GM21390 (cell line): ENCODE measurements around the gene PAPPA.
A peak's percentile ranks its signal among the peaks of the same experiment; 100 is the strongest.

Source experiments
- ATAC-seq: cut with Tn5 transposase; IDR thresholded peaks from one replicate; pipeline ENCODE4 v1.9.1; 2021; ENCODE audit not compliant: unreplicated experiment

The PAPPA gene

DNA sequence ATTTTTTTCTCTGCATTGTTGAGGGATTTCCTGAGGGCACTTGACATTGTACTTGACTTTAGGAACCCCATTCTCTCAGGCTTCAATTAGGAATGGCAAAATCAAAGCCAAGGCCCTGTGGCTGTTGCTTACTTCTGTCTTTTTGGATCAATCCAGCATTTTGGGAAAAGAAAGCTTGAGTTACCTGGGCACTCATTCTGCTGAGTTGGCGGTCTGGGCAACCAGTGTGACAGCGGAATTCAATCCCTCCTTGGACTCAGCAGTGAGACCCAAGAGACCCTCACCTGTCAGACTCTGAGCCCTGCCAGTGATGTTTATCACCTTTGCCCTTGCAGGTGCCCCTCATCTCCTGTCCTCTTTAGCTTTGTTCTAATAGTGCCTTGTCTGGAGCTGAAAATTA is 225.3 kb downstream of the PAPPA start:
- ATAC-seq = no peak

DNA sequence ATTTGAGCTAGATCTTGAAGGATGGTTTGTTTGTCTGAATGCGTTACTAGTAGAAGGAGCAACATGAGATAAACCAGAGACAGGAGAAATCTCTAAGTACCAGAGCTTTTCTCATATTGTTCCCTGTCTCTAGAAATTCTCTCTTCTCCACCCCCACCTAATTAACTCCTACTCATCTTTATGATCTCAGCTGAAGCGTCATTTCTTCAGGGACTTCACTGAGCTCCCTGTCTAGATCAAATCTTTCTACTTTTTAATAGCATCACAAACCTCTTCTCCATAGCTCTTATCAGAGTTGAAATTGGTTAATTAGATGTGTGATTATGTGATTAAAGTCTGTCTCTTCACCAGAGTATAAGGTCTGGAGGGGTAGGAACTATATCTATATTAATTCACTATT is 226.2 kb downstream of the PAPPA start:
- ATAC-seq = no peak

DNA sequence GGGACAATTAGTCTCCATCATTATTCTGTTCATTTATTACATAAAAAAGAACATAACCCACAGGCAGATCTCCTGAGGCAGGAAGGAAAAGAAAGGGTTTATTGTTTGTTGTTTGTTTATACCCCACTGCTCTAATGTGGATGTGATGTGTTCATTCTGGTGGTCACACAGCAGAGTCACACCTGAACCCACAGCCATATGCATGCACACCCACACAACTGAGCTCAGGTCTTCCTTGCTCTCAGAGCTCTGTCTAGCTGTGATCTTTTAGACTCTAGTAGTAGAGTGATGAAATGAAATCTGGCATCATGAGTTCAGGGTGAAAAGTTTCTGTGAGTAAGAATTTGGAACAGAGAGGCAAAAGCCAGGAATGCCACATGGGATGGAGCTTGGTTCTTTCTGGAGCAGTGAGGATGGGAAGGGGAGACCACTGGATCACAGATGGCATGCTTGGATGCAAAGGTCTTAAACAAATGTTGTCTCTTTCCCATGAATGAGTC is 227.0 kb downstream of the PAPPA start:
- peak; percentile 55 for ATAC-seq

DNA sequence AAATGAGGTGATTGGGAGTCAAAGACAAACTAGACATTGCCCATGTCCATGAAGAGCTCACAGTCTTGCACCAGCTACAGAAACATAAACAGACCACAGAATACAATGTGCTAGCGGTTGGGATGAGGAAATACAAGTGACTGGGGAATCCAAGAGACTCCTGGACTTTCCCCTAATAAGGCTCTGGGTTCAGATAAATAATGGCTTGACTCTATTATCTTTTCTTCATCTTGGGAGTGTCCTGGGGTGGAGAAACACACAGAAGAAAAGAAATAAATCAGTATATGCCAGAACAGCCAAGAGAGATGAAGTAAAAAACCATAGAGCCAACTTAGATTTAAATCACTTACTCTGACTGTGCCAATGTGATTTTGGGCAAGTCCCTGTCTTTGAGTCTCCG is 227.8 kb downstream of the PAPPA start:
- ATAC-seq = no peak

DNA sequence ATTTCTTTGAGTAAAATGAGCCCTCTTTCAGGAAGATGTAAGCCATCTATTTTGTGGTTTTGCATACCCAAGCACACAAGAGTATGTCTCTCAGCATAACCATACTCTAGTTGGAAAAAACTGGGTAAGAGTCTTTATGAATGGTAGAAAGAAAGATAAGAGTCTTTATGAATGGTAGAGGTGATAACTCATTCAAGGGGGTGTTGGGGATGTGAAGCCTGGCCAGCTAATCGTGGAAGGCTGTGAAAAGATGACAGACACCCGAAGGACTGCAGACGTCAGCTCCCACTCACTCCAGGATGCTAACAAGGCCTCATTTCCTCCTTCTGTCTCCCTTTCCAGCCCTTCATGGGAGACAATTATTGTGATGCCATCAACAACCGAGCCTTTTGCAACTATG is 228.5 kb downstream of the PAPPA start:
- no peak for ATAC-seq

DNA sequence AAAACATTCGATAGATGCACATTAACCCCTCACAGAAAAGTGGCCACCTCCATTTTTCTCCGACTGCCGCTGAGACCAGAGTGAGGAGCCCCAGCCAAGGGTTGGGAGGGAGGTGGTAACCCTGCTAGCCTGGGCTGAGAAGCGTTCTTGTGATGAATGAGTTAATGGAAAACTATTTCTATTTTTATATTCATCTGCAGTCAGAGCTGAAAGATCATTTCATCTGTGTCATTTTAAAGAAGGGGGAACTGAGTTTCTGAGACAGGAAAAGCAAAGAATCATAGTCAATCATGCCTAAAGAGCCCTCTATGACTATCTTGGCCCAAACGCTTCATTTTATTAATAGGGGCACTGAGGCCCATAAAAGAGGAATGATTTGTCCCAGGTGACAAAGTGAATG is 229.5 kb downstream of the PAPPA start:
- no peak for ATAC-seq

DNA sequence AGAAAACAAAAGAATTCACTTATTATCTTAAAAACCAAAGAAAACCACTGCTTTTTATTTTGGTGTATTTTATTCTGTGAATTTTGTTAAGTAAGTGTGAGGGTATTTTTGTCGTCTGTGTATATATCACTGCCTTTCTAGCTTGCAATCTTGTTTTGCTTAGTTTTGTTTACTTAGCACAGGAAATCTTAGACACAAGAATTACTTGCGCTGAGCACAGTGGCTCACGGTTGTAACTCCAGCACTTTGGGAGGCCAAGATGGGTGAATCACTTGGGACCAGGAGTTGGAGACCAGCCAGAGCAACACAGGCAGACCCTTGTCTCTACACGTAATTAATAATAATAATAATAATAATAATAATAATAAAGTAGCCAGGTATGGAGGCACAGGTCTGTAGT is 230.3 kb downstream of the PAPPA start:
- no peak for ATAC-seq

DNA sequence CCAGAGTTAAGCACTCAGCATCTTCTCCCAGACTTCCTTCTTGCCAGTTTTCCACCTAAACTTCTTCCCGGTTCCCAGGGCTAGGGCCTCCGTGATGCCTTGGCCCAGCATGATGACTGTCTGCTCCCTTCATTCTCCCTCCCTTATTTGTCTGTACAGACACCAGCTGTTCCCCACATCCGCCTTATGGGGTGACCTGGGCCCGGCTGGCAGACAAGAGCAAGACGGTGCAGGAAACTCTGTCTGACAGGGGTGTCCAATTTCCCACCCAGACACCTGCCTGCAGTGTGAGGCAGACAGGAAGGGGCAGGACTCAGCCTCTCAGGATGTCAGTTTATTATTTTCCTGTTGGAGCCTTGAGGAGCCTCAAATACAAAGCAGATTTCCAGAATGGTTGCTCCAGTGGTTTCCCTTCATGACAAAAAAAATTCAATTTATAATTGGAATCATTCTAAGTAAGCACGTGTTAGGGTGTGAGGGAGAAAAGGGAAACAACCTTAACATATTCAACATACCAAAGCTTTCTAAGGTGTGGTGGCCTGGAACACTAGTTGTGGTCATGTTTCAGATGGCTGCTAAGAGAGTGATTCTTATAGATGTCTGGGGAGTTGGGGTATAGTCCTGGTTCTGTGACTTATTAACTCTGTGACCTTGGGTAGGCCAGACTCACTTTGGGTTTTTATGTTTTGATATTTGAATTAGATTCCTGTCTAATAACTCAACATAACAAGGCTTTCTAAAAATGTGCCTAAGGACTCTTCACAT is 234.5 kb downstream of the PAPPA start:
- ATAC-seq = peak; percentile 42

DNA sequence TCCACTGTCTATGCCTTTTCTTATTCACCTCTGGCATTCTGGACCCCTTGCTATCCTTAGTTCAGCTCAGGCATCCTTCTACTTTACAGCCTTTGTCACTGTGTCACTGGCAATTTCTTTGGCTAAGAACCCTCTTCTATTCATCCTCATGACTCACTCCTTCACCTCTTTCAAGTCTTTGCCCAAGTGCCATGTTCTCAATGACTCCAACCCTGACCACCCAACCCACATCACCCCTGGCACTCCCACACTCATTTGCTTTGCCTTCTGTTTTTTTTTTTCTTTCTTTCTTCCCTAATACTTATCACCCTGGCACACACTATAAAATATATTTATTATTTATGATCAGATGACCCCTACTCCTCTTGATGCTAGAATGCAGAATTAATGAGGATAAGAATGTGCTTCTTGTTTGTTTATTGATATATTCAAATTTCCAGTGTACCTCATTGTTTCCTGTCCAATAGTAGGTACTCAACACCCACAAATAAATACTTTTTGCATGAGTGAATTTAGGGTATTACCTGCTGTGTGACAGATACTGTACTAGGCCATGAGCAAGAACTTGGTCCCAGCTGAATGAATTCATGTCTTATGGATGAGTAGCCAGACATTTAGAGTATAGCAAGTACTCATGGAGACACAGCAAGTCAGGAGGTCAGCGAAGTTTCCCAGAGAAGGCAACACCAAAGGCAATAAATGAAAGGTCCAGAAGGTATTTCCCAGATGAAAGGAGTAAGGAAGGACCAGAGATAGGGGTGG is 236.1 kb downstream of the PAPPA start:
- no peak for ATAC-seq

DNA sequence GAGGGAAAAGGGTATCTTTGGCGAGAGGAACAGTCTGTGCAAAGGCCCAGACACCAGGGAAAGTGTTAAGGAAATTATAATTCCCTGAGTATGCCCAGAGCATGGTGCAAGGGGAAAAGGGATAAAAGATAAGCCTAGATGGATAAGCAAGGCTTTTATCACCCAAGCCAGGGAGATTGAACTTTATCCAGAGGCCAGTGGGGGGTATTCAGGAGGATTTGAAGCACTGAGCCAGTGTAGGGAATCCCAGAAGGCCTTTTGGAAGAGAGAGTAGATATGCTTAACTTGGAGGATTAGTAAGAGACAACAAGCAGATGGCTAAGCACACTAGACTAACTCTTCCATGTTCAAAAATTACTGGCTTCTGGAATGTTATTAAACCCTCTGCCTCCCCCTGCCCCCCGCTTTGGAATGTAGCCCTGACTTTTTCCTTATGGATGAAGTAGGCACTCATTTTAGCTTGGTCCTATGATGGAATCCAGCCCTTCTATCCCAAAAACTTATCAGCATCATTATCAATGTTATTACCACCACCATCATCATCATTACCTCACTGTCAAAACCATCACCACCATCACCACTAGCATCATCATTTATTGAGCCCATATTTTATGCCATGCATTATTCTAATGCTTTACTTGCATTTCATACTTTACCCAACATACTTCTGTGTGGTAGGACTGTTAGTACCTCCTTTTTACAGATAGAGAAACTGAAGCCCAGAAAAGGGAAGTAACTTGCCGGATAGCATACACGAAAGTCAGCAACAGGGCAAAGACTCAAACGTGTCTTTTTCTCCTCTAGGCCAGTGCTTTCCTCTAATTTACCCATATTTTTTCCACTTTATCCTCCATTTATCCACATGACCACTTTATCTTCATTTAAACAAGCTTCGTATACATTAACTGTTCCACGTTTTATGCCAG is 237.0 kb downstream of the PAPPA start:
- peak; percentile 84 for ATAC-seq

DNA sequence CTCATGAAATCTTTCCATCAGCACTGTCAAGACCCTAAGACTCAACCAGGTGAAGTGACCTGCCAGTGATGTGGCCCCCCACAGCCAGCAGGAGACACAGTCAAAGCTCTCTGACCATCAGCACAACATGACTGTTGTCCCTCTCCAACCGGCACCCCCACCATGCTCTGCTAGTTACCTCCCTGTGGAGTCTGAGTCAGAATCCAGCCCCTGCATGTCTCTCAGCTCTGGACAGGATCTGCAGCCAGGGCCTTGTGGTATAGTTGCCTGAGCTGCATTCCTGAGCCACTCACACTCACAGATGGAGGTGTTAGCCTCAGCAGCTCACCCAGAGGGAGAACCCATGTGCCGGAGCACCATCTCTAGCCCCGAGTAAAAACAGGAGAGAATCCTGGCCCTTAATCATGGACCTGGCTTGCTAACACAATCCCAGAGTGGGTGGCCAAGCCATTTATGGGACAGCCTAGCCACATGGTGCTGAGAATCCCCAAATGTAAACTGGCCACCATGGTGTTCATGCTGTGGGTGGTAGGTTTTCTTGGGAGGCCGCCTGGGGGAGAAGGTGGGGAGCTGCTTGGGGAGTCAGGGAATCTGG is 237.8 kb downstream of the PAPPA start:
- ATAC-seq = no peak

DNA sequence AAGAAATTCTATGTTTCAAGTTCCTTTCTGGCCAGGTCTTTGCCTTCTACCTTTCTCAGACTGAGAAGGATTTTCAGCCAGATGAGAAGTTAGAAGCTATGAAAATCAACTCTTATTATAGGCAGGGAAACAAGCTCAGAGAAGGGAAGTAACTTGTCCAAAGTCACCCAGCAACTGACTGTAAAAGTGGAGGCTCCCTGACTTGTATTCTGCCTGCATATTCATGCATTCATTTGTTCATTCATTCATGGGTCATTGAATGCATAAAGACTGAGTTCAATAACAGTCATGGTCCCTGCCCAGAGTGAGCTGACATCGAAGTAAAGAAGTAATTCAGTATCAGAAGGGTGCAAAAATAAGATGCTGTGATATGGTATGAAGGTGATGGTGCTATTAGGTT is 239.6 kb downstream of the PAPPA start:
- ATAC-seq = no peak

DNA sequence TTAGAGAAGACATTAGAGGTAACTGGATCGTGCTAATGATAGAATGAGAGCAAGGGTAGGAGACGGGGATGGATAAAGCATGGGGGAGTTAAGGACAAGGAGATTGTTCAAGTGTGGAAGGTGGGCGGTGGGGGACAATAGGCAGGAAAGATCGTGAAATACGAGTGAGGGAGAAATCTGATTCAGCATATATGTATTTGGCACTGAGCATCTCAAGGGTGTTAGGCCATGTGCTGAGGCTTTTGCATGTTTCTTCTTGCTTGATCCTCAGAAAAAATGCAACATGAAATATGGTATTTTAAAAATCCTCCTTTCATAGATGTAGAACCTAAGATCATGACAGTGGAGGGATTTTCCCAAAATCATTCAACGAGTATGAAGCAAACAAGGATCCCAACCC is 240.5 kb downstream of the PAPPA start:
- no peak for ATAC-seq

DNA sequence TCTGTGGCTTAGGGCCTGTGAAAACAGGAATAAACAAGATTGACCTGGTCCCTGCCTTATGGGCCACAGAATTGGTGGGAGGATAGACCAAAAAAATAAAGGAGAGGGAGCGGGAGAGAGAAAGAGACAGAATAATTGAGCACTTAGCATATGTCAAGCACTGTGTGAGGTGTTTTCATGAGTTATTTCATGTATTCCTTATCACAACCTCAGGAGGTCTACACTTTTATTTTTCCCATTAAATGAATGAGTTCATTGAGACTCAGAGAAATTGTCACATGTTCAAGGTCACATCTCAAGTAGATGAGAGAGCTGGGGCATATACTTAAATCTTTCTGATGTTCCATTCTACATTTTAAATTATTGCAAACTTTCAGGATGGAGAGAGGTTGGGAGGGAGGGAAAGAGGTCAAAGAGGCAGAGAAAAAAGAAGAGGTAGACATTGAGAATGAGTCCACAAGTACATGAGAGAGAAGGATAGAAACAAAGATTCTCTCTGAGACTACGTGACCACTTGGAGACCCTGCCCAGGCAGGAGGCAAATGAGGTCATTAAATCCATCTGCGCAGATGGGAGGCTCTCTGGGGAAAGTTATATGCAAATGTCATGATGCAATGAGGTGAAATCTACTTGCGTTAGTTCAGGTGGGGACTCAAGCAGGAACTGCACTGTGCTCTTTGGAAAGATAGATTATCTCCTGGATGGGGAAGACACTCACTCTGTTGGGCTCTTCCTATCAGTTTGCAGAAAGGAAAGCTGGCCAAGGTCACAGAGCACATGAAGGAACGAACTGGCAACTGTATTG is 241.5 kb downstream of the PAPPA start:
- ATAC-seq = no peak

DNA sequence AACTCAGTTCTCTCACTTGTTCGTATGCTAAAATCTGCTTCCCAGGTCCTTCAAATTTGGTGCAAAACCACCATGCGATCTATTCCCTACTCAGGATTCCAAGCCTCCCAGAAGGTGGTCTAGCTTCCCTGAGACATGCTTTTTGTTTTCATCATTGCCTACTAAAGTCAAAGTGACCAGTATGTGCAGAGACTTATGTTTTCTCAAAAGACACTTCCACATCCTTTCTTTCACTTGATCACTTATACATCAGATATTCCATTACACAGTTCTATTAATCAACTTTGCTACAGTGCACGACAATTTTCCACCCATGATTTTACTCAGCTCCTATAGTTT is 242.1 kb downstream of the PAPPA start:
- ATAC-seq = no peak

DNA sequence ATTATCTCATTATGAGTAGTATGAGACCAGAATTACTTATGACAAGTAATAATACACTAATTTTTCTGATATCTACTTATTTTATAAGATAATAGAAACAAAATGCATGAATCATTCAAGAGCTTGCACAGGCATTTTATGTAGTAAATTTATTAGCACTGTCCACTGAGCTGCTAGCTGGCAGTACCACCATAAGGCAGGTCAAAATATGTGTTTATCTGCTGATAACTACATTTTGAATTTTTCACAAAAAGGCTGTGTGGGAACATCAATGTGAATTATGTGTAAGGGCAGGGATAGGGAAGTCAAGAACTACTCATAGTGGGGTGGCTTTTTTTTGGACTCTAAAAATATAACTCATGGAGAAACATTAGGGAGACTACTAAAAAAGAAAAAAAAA is 249.6 kb downstream of the PAPPA start:
- no peak for ATAC-seq

DNA sequence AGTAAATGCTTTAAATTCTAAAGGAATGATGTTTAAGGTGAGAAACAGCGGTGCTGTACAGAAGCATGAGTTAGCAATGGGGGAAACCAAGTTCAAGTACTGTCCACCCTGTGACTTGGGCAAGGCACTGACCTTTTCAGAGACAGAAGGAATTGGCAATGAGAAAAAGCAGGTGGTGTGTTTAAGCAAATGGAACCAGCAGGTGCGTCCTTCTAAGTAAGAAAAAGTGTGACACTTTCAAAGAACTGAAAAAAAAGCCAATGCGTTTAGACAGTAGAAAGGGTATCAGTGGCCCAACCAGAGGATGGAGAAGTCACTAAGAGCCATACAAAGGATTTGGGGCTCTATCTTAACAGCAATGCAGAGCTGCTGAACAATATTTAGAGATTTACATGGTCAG is 250.6 kb downstream of the PAPPA start:
- no peak for ATAC-seq

DNA sequence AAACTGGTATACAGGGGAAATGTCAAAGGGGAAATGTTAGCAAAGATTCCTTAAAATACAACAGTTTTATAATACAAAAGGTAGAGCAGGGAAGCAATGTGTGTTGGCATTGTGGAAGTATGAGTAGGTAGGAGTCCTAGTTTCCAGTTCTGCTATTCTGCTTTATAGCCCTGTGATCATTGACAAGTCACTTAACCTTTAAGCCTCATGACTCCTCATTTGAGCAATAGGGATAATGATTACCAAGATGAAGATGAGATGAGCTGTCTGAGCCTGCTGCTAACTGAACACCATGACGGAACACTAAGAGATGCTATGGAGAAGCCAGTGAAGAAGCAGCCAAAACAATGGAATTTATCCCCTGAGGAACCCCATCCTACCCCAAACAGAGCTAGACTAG is 251.7 kb downstream of the PAPPA start:
- ATAC-seq = no peak

DNA sequence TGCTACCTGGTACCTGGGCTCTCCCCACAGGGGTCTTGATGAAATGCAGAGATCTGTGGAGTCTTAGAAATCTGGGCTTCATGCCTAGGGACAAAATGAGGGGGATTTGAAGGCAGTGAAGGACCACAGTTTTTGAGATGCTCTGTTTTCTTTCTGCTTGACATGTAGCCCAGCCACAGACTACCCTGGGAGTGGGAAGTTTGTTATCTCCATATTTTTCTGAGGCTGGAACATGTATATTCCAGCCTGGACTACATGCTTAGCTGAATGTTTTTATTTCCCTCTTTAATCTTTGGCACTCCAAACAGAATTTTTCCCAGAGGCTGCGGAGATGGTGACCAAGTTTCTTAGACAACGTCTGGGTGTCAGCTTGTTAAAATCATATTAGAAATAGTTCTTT is 252.9 kb downstream of the PAPPA start:
- no peak for ATAC-seq

DNA sequence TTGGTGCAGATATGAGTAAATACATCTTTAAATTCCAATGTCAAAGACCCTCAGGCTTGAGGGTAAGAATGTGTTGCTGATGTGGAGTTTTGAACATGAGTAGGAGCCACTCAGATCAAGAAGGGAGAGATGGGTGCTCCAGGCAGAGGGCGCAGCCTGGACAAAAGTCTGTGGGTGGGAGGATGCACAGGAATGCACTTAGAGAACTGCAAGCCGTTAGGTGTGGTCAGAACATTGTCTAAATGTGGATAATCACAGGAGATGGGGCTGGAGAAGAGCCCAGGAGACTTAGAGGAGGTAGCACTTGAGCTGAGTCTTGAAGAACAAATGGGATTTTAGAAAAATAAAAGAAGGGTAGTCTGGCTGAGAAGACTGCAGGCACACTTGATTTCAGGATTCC is 255.5 kb downstream of the PAPPA start:
- no peak for ATAC-seq
